ENCODE results near the gene CHST3.

GRCh38 chr10:72056932-72057751 lies 92.9 kb downstream of the CHST3 start:
- TF ChIP-seq YY1 (IDR thresholded peaks at IDR 0.05; ENCODE audit: insufficient read depth, insufficient read length) (no peak), ZNF274 (IDR thresholded peaks at IDR 0.05; ENCODE audit: low read depth, low read length) (no peak)
